ENCODE measurements around the gene RBPMS2.

RBPMS2 gene

DNA sequence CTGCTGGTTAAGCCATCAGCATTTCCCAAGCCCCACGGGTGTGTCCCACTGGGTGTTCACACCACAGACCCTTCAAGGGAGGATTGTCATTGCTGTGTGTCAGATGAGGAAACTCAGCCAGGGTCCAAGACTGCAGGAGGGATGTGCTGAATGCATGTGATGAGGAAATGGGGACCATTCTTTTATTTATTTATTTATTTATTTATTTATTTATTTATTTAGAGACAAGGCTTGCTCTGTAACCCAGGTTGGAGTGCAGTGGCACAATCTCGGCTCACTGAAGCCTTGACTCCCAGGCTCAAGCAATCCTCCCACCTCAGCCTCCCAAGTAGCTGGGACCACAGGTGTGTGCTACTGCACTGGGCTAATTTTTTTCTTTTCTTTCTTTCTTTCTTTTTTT lies 29.2 kb upstream of the RBPMS2 start (continued):
- TF ChIP-seq ZNF629 (tag by site-specific recombination; IDR thresholded peaks at IDR 0.05) (peak; percentile 52; the same call in 1 of the 2 replicates), ZNF223 (tag by site-specific recombination; IDR thresholded peaks at IDR 0.05) (0 out of 2 replicates have a peak, but pooled peaks have one; percentile 28), ZNF37A (tag by site-specific recombination; IDR thresholded peaks at IDR 0.05) (no peak), ZNF404 (tag by site-specific recombination; IDR thresholded peaks at IDR 0.05) (peak; percentile 90; the same call in 1 of the 2 replicates), ZNF510 (tag by site-specific recombination; IDR thresholded peaks at IDR 0.05; ENCODE audit: insufficient replicate concordance) (peak; percentile 17), ZBTB21 (tag by site-specific recombination; IDR thresholded peaks at IDR 0.05) (0 out of 2 replicates have a peak, but pooled peaks have one; percentile 45), ZNF560 (tag by site-specific recombination; IDR thresholded peaks at IDR 0.05; ENCODE audit: borderline replicate concordance) (peak; percentile 50; the same call in 1 of the 2 replicates), ZNF394 (tag by site-specific recombination; IDR thresholded peaks at IDR 0.05; ENCODE audit: borderline replicate concordance) (peak; percentile 95), ZNF354C (tag by site-specific recombination; IDR thresholded peaks at IDR 0.05; ENCODE audit: borderline replicate concordance, low read depth) (0 out of 2 replicates have a peak, but pooled peaks have one; percentile 61), ZFP41 (tag by site-specific recombination; IDR thresholded peaks at IDR 0.05; ENCODE audit: borderline replicate concordance) (no peak), ZNF202 (tag by site-specific recombination; IDR thresholded peaks at IDR 0.05; ENCODE audit: borderline replicate concordance) (0 out of 2 replicates have a peak, but pooled peaks have one; percentile 53), ZNF830 (tag by site-specific recombination; IDR thresholded peaks at IDR 0.05; ENCODE audit: low read depth) (no peak), ZNF138 (tag by site-specific recombination; IDR thresholded peaks at IDR 0.05; ENCODE audit: borderline replicate concordance) (0 out of 2 replicates have a peak, but pooled peaks have one; percentile 59), ZNF530 (tag by site-specific recombination; IDR thresholded peaks at IDR 0.05; ENCODE audit: low read depth) (0 out of 2 replicates have a peak, but pooled peaks have one; percentile 22), ZBTB8A (tag by site-specific recombination; IDR thresholded peaks at IDR 0.05) (peak; percentile 63), ZNF433 (tag by site-specific recombination; IDR thresholded peaks at IDR 0.05; ENCODE audit: low read depth) (peak; percentile 59), ZNF600 (tag by site-specific recombination; IDR thresholded peaks at IDR 0.05) (no peak), ZNF140 (tag by site-specific recombination; IDR thresholded peaks at IDR 0.05) (peak; percentile 78), ZNF292 (tag by site-specific recombination; IDR thresholded peaks at IDR 0.05; ENCODE audit: borderline replicate concordance, low read depth) (0 out of 2 replicates have a peak, but pooled peaks have one; percentile 52), ZNF791 (tag by site-specific recombination; IDR thresholded peaks at IDR 0.05) (0 out of 2 replicates have a peak, but pooled peaks have one; percentile 39)
- TF ChIP-seq, protein P1, sequence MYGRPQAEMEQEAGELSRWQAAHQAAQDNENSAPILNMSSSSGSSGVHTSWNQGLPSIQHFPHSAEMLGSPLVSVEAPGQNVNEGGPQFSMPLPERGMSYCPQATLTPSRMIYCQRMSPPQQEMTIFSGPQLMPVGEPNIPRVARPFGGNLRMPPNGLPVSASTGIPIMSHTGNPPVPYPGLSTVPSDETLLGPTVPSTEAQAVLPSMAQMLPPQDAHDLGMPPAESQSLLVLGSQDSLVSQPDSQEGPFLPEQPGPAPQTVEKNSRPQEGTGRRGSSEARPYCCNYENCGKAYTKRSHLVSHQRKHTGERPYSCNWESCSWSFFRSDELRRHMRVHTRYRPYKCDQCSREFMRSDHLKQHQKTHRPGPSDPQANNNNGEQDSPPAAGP (tag by site-specific recombination; IDR thresholded peaks at IDR 0.05), result no peak
- TF ChIP-seq, protein P2, sequence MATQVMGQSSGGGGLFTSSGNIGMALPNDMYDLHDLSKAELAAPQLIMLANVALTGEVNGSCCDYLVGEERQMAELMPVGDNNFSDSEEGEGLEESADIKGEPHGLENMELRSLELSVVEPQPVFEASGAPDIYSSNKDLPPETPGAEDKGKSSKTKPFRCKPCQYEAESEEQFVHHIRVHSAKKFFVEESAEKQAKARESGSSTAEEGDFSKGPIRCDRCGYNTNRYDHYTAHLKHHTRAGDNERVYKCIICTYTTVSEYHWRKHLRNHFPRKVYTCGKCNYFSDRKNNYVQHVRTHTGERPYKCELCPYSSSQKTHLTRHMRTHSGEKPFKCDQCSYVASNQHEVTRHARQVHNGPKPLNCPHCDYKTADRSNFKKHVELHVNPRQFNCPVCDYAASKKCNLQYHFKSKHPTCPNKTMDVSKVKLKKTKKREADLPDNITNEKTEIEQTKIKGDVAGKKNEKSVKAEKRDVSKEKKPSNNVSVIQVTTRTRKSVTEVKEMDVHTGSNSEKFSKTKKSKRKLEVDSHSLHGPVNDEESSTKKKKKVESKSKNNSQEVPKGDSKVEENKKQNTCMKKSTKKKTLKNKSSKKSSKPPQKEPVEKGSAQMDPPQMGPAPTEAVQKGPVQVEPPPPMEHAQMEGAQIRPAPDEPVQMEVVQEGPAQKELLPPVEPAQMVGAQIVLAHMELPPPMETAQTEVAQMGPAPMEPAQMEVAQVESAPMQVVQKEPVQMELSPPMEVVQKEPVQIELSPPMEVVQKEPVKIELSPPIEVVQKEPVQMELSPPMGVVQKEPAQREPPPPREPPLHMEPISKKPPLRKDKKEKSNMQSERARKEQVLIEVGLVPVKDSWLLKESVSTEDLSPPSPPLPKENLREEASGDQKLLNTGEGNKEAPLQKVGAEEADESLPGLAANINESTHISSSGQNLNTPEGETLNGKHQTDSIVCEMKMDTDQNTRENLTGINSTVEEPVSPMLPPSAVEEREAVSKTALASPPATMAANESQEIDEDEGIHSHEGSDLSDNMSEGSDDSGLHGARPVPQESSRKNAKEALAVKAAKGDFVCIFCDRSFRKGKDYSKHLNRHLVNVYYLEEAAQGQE (tag by site-specific recombination; IDR thresholded peaks at IDR 0.05), result peak; percentile 68; the same call in 1 of the 2 replicates
- TF ChIP-seq, protein P3, sequence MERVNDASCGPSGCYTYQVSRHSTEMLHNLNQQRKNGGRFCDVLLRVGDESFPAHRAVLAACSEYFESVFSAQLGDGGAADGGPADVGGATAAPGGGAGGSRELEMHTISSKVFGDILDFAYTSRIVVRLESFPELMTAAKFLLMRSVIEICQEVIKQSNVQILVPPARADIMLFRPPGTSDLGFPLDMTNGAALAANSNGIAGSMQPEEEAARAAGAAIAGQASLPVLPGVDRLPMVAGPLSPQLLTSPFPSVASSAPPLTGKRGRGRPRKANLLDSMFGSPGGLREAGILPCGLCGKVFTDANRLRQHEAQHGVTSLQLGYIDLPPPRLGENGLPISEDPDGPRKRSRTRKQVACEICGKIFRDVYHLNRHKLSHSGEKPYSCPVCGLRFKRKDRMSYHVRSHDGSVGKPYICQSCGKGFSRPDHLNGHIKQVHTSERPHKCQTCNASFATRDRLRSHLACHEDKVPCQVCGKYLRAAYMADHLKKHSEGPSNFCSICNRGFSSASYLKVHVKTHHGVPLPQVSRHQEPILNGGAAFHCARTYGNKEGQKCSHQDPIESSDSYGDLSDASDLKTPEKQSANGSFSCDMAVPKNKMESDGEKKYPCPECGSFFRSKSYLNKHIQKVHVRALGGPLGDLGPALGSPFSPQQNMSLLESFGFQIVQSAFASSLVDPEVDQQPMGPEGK (tag by site-specific recombination; IDR thresholded peaks at IDR 0.05), result no peak
- TF ChIP-seq, protein P4, sequence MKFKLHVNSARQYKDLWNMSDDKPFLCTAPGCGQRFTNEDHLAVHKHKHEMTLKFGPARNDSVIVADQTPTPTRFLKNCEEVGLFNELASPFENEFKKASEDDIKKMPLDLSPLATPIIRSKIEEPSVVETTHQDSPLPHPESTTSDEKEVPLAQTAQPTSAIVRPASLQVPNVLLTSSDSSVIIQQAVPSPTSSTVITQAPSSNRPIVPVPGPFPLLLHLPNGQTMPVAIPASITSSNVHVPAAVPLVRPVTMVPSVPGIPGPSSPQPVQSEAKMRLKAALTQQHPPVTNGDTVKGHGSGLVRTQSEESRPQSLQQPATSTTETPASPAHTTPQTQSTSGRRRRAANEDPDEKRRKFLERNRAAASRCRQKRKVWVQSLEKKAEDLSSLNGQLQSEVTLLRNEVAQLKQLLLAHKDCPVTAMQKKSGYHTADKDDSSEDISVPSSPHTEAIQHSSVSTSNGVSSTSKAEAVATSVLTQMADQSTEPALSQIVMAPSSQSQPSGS (tag by site-specific recombination; IDR thresholded peaks at IDR 0.05; ENCODE audit: low read depth), result no peak
- TF ChIP-seq, protein P5, sequence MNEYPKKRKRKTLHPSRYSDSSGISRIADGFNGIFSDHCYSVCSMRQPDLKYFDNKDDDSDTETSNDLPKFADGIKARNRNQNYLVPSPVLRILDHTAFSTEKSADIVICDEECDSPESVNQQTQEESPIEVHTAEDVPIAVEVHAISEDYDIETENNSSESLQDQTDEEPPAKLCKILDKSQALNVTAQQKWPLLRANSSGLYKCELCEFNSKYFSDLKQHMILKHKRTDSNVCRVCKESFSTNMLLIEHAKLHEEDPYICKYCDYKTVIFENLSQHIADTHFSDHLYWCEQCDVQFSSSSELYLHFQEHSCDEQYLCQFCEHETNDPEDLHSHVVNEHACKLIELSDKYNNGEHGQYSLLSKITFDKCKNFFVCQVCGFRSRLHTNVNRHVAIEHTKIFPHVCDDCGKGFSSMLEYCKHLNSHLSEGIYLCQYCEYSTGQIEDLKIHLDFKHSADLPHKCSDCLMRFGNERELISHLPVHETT (tag by site-specific recombination; IDR thresholded peaks at IDR 0.05), result 0 out of 2 replicates have a peak, but pooled peaks have one; percentile 24
- TF ChIP-seq, protein P6, sequence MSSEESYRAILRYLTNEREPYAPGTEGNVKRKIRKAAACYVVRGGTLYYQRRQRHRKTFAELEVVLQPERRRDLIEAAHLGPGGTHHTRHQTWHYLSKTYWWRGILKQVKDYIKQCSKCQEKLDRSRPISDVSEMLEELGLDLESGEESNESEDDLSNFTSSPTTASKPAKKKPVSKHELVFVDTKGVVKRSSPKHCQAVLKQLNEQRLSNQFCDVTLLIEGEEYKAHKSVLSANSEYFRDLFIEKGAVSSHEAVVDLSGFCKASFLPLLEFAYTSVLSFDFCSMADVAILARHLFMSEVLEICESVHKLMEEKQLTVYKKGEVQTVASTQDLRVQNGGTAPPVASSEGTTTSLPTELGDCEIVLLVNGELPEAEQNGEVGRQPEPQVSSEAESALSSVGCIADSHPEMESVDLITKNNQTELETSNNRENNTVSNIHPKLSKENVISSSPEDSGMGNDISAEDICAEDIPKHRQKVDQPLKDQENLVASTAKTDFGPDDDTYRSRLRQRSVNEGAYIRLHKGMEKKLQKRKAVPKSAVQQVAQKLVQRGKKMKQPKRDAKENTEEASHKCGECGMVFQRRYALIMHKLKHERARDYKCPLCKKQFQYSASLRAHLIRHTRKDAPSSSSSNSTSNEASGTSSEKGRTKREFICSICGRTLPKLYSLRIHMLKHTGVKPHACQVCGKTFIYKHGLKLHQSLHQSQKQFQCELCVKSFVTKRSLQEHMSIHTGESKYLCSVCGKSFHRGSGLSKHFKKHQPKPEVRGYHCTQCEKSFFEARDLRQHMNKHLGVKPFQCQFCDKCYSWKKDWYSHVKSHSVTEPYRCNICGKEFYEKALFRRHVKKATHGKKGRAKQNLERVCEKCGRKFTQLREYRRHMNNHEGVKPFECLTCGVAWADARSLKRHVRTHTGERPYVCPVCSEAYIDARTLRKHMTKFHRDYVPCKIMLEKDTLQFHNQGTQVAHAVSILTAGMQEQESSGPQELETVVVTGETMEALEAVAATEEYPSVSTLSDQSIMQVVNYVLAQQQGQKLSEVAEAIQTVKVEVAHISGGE (tag by site-specific recombination; conservative IDR thresholded peaks at IDR 0.05; ENCODE audit: low read depth), result peak; percentile 69
